SIG-M5 treated with dmso at 0.1 percent for 504 hours (cell line): Measurements from ENCODE around the gene SIN3B.
"Not testable (repeated sequence)": the region's sequence is repeated elsewhere in the genome, so short reads cannot be mapped to it uniquely, and the experiment has no call there.

Source experiments
- DNase-seq: peaks from one replicate; lab custom pipeline; 2025; ENCODE audit not compliant: unreplicated experiment; lab: John Stamatoyannopoulos, UW

SIN3B gene

DNA sequence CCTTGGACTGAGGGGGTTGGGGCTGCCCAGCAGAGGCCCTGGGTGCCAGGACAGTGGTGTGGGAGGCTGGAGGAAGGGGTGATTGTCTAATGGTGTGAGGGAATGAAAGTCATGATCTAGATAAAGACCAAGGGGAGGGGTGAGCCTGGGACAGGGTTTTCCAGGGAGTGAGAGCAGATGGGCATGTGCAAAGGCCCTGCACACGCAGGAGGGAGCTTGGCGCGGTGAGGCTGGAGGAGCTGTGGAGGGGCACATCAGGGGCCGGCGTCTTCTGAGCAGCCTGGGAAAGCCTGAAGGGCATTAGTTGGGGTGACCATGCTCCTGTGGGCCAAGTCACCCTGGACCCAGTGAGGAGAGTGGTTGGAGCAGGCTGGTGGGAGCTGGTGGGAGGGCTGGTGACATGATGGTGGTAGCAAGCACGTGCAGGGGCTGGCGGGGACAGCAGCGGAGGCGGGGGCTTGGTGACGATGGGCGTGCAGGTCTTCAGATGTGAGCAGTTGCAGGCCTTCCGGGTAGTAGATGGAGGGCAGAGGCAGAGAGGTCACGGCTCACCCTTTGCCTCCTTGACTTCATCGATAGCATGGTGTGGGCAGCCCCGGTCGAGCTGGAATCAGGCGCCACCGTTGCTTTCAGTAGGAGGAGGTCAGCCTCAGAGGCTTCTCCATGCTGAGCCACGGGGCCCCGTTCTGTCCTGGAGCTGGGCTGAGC, 39.4 kb downstream of the SIN3B start:
- no peak for DNase-seq

DNA sequence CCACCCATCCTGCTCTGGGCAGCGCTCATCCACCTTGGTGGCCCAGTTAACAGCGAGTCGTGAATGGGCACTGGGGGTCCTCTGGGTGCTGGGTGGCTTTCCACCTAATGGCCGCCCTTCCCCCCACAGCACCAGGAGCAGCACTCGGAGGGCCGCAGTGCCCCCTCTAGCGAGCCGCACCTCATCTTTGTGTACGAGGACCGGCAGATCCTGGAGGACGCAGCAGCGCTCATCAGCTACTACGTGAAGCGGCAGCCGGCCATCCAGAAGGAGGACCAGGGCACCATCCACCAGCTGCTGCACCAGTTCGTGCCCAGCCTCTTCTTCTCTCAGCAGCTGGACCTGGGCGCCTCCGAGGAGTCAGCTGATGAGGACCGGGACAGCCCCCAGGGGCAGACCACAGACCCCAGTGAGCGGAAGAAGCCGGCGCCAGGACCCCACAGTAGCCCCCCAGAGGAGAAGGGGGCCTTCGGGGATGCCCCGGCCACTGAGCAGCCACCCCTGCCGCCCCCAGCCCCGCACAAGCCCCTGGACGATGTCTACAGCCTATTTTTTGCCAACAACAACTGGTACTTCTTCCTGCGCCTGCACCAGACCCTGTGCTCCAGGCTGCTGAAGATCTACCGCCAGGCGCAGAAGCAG, 40.3 kb downstream of the SIN3B start:
- no peak for DNase-seq

DNA sequence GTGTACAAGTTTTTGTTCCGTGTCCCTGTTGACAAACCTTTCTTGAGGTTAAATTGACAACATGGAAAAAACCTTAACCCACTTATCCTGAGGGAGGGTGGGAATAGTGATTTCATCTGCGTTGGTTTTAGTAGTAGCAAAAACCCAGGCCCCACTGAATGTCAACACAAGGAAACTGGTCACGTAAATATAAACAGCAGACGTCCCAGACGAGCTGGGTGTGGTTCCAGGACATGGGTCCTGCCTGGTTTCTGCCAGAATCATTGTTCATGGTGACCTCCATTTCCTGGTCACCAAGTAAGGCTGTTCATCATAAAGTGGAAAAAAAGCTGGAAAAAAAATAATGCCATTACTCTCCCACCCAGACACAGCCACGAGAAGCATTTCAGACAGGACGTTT, 42.7 kb downstream of the SIN3B start:
- DNase-seq: no peak

GRCh38 chr19:16872728-16873127, 43.5 kb downstream of the SIN3B start:
- no peak for DNase-seq

GRCh38 chr19:16873594-16873993, 44.4 kb downstream of the SIN3B start:
- DNase-seq: no peak

GRCh38 chr19:16874250-16874977, 45.2 kb downstream of the SIN3B start:
- DNase-seq: no peak

DNA sequence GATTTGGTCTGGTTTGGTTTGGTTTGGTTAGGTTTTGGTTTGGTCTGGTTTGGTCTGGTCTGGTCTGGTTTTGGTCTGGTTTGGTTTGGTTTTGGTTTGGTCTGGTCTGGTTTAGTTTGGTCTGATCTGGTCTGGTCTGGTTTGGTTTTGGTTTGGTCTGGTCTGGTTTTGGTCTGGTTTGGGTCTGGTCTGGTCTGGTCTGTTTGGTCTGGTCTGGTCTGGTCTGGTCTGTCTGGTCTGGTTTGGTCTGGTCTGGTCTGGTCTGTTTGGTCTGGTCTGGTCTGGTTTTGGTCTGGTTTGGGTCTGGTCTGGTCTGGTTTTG, 45.7 kb downstream of the SIN3B start:
- not testable (repeated sequence) for DNase-seq

GRCh38 chr19:16875584-16876555, 46.7 kb downstream of the SIN3B start:
- no peak for DNase-seq

GRCh38 chr19:16876904-16877361, 47.7 kb downstream of the SIN3B start:
- DNase-seq: no peak

GRCh38 chr19:16877581-16877980, 48.4 kb downstream of the SIN3B start:
- no peak for DNase-seq

GRCh38 chr19:16878181-16878965, 49.2 kb downstream of the SIN3B start:
- no peak for DNase-seq

DNA sequence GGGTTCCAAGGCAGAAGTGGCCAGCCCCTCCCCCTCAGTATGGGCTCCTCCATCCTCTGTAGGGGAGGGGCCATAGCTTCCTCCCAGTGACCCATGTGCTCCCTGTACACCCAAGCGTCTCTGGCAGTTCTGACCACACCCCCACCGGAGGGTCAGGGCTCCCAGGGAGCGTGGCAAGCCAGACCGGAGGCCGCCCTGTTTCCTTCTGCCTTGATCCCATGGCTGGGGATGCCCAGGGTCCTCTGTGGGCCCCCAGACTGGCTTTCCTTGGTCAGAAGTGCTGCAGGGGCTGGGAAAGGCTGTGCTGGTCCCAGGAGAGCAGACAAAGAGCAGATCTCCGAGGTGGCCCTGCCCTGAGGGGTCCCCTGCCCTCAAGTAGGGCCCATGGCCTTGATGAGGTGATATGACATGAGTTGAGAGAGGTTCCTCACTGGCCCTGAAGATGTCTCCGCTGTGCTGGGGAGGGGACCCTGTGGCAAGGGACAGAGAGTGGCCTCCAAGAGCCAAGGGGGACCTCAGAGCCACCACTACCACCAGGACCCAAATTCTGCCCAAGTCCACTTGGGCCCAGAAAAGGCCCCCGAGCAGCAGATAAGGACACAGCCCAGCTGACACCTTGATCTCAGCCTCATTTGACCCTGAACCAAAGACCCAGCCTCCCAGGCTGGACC, 51.8 kb downstream of the SIN3B start:
- no peak for DNase-seq

DNA sequence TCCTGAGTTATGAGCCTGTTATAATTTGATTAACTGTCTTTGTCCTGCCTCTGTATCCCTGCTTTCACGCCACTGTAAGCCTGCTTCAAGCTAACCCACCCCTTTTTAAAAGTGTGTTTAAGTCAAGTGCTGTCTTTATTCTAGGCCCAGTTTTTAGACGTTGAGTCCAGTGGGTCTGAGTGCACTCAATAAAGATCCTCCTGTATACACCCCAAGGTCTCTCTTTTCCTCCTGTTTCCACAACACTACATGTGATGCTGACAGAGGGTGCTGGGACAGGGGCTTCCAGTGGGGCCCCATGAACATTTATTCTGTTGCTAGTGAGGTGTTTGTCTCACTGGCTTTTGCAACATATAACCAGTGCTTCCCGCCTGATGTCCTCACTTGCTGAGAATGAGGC, 52.9 kb downstream of the SIN3B start:
- DNase-seq: no peak

DNA sequence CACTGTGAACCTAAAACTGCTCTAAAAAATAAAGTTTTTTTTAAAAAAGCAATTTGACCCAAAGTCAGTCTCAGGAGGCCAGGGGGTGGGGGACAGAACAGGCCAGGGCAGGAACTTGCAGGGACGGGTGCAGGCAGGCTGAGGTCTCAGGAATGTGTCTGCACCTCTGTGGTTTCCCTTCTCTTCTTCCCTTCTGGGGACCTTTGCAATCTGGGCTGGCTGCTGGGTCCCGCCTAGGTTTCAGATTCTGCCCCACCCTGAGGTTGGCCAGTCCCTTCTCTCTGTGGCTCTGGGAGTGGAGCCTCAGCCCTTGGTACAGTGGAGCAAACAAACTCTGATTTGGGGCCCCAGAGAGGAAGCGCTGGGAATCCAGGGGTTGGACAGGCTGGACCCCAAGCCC, 54.3 kb downstream of the SIN3B start:
- DNase-seq: no peak

- DNase-seq: no peak
Measured at GRCh38 chr19:16885166-16885565, 56.0 kb downstream of the SIN3B start.

GRCh38 chr19:16886305-16886880, 57.2 kb downstream of the SIN3B start:
- DNase-seq: no peak

DNA sequence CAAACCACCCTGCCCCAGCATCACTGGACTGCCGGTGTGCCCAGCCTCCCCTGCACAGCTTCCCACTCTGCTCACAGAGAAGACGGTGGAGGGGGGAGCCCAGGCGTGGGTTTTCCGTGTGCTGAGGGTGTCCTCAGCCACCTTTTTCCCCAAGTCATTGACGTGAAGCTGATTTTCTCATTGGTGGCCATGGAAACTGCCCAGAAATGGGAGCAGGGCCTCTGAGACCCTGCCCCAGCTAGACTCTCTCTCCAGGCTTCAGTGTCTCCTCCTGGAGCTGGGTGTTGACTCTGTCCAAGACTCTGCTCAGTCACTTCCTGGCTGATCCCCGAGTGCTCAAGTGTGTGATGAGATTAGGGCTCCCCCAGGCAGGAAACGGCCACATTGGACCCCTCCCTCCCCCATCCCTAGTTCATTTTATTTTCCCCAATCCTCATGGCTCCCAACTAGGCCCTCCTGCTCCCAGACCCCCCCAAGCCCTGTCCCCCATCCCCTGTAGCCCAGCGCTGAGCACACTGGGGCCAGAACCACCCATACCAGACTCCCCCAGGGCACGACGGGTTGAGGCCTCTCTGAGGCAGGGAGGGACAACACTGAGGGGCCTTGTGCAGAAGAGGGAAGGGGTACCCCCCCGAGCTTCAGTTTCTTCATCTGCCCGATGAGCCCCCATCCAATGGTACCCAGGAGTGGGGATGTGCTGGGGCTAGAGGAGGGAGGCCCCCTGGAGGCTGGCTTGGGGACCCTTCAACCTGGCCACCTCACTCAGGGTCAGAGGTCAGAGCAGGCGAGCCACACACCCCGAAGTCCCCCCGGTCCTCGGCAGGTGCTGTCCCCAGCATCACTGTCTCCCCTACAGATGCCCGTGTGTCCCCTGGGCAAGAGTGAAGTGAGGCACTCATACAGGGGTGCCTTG, 58.4 kb downstream of the SIN3B start:
- no peak for DNase-seq

- DNase-seq: no peak
Measured at GRCh38 chr19:16888629-16889365, 59.6 kb downstream of the SIN3B start, which contains the start of gene F2RL3. Gene F2RL3, plus strand, starts transcription at chr19:16888999. Its CDS starts 191 bp downstream, at chr19:16889190.
